Mesendoderm (in vitro differentiated cells): ENCODE measurements around the gene OCEL1.

Experiments
- DNase-seq: peaks from one replicate; pipeline ENCODE4 v3.0.0; 2013
- H2AK5ac ChIP-seq: 2 replicates; pipeline ENCODE4 v1.6.1; 2013; ENCODE audit warnings: low read length, inconsistent platforms
- H2BK120ac ChIP-seq: 2 replicates; pipeline ENCODE4 v1.6.1; 2013; ENCODE audit warnings: low read depth, mild to moderate bottlenecking, low read length, moderate library complexity, mixed read lengths
- H2BK15ac ChIP-seq: replicated peaks from 2 replicates; pipeline ENCODE4 v1.6.1; 2013; ENCODE audit warnings: low read depth, mild to moderate bottlenecking, moderate library complexity
- H2BK5ac ChIP-seq: 2 replicates; pipeline ENCODE4 v1.6.1; 2013; ENCODE audit warnings: low read length, inconsistent platforms
- H3K18ac ChIP-seq: 2 replicates; pipeline ENCODE4 v1.6.1; 2013; ENCODE audit warnings: mild to moderate bottlenecking, low read length, mixed read lengths
- H3K23ac ChIP-seq: one replicate; pipeline ENCODE4 v1.6.1; 2013; ENCODE audit warnings: low read length
- H3K27ac ChIP-seq: 2 replicates; pipeline ENCODE4 v1.5.1; 2013; ENCODE audit warnings: low read depth, mild to moderate bottlenecking, inconsistent platforms, low read length, moderate library complexity
- H3K27me3 ChIP-seq: 2 replicates; pipeline ENCODE4 v1.6.1; 2013; ENCODE audit warnings: low read length, control low read depth, mild to moderate bottlenecking, inconsistent platforms; ENCODE audit not compliant: insufficient read depth, poor library complexity
- H3K36me3 ChIP-seq: 2 replicates; pipeline ENCODE4 v1.6.1; 2013; ENCODE audit warnings: low read length, inconsistent platforms; ENCODE audit not compliant: control insufficient read depth, insufficient read depth
- H3K4ac ChIP-seq: one replicate; pipeline ENCODE4 v1.6.1; 2013; ENCODE audit warnings: low read depth, mild to moderate bottlenecking, low read length, moderate library complexity
- H3K4me1 ChIP-seq: 2 replicates; pipeline ENCODE4 v1.6.1; 2013; ENCODE audit warnings: low read depth, low read length, inconsistent platforms; ENCODE audit not compliant: control insufficient read depth
- H3K4me2 ChIP-seq: 2 replicates; pipeline ENCODE4 v1.6.1; 2013; ENCODE audit warnings: low read length
- H3K4me3 ChIP-seq: 2 replicates; pipeline ENCODE4 v1.5.1; 2013; ENCODE audit warnings: mild to moderate bottlenecking, low read length
- H3K56ac ChIP-seq: one replicate; pipeline ENCODE4 v1.6.1; 2013; ENCODE audit warnings: low read length
- H3K79me1 ChIP-seq: 2 replicates; pipeline ENCODE4 v1.6.1; 2013; ENCODE audit warnings: low read length, inconsistent platforms
- H3K79me2 ChIP-seq: 2 replicates; pipeline ENCODE4 v1.6.1; 2013; ENCODE audit warnings: mild to moderate bottlenecking, low read length; ENCODE audit not compliant: control insufficient read depth, insufficient read depth
- H3K9ac ChIP-seq: 2 replicates; pipeline ENCODE4 v1.6.1; 2013; ENCODE audit warnings: low read length, inconsistent platforms
- H4K5ac ChIP-seq: one replicate; pipeline ENCODE4 v1.6.1; 2013; ENCODE audit warnings: low read length
- H4K8ac ChIP-seq: one replicate; pipeline ENCODE4 v1.6.1; 2013; ENCODE audit warnings: low read depth, mild to moderate bottlenecking, control low read depth, low read length, moderate library complexity
- WGBS: extraction: QIAGEN DNeasy Blood & Tissue Kit; methylation state at CpG from one replicate; pipeline ENCODE4 v1.1.7; 2013; ENCODE audit warnings: low lambda C conversion rate, missing lambda C conversion rate; ENCODE audit not compliant: insufficient coverage; ENCODE audit errors: extremely low coverage; 5-methylcytosine and 5-hydroxymethylcytosine counted together

Gene OCEL1

DNA sequence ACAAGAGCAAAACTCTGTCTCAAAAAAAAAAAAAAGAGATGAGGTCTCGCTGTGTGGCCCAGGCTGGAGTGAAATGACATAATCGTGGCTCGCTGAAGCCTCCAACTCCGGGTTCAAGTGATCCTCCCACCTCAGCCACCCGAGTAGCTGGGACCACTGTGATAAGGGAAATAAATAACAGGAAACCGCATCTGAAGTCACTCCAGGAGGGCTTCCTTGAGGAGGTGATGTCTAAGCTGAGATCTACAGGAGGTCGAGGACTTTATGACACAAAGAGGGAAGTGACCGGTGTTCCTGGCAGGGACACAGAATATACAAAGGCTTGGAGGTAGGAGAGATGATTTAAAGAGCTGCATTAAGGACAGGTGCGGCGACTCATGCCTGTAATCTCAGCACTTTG lies 28.6 kb downstream of the OCEL1 start:
- H3K23ac ChIP-seq, result no peak overlapping the region
- no peak overlapping the region for H3K4me3 ChIP-seq
- no peak overlapping the region for H2AK5ac ChIP-seq
- H3K27me3 ChIP-seq, result no peaks in the 10 kb centered on the region
- H3K18ac ChIP-seq, result no peak overlapping the region
- no peak overlapping the region for H2BK5ac ChIP-seq
- no peak overlapping the region for H3K9ac ChIP-seq
- no peak overlapping the region for H3K4ac ChIP-seq
- H4K8ac ChIP-seq, result no peak overlapping the region
- H4K5ac ChIP-seq, result no peak overlapping the region
- no peaks in the 10 kb centered on the region for H3K36me3 ChIP-seq
- H2BK15ac ChIP-seq, result no peak overlapping the region
- no peak for DNase-seq
- H3K56ac ChIP-seq, result no peak overlapping the region
- H3K4me1 ChIP-seq, result no peaks in the 10 kb centered on the region
- no peak overlapping the region for H3K4me2 ChIP-seq
- H3K79me1 ChIP-seq, result no peaks in the 10 kb centered on the region
- no peak overlapping the region for H2BK120ac ChIP-seq
- no peaks in the 10 kb centered on the region for H3K79me2 ChIP-seq
- H3K27ac ChIP-seq, result no peak overlapping the region
- no CpG with 5 or more reads among the region's 10 CpGs for WGBS

DNA sequence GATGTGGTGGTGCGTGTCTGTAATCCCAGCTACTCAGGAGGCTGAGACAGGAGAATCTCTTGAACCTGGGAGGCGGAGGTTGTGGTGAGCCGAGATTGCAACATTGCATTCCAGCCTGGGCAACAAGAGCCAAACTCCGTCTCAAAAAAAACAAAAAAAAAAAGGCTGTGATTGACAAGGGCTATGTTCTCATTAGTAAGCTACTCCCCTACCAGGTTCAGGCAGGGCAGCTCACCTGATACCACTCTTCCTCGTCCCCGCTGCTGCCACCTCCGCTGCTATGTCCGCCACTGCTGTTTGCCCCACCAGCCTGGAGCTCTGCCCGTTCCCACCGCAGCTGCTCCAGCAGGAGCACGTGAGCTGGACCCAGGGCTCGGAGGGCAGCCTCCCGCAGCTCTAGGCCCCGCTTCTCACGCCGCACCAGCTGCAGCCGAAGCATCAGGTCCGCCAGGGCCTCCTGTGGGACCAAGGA lies 29.2 kb downstream of the OCEL1 start:
- WGBS, result no CpG with 5 or more reads among the region's 18 CpGs
- no peak overlapping the region for H3K56ac ChIP-seq
- H3K4me1 ChIP-seq, result no peaks in the 10 kb centered on the region
- H3K36me3 ChIP-seq, result no peaks in the 10 kb centered on the region
- no peak overlapping the region for H3K27ac ChIP-seq
- no peaks in the 10 kb centered on the region for H3K27me3 ChIP-seq
- H2BK15ac ChIP-seq, result no peak overlapping the region
- H2AK5ac ChIP-seq, result no peak overlapping the region
- H3K79me1 ChIP-seq, result no peaks in the 10 kb centered on the region
- no peak overlapping the region for H3K18ac ChIP-seq
- no peak for DNase-seq
- no peak overlapping the region for H3K23ac ChIP-seq
- no peaks in the 10 kb centered on the region for H3K79me2 ChIP-seq
- H3K4me3 ChIP-seq, result no peak overlapping the region
- H3K4me2 ChIP-seq, result no peak overlapping the region
- no peak overlapping the region for H2BK120ac ChIP-seq
- no peak overlapping the region for H4K5ac ChIP-seq
- H4K8ac ChIP-seq, result no peak overlapping the region
- H3K4ac ChIP-seq, result no peak overlapping the region
- H2BK5ac ChIP-seq, result no peak overlapping the region
- no peak overlapping the region for H3K9ac ChIP-seq

DNA sequence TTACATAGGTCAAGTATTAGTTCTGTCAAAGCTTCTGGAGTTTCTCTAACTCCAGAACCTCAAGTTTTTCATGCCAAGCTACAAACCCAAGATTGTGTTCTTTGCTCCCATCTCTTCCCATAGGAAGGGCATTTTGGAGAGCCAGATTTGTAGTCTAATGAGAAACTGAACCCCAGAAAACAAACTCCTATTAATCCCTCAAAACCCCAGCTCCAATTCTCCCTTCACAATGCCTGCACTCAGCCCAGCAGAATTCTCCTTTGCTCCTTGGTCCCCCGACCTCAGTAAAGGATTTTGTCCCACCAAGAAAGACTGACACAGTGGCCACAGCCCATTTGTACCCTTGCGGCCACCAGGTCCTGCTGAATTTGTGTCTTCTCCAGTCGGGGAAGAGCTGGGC lies 30.1 kb downstream of the OCEL1 start:
- Histone ChIP-seq H3K4me2 (no peak overlapping the region), H3K18ac (no peak overlapping the region), H4K8ac (no peak overlapping the region), H2AK5ac (no peak overlapping the region), H2BK120ac (no peak overlapping the region), H3K4me3 (no peak overlapping the region), H3K27me3 (no peaks in the 10 kb centered on the region), H3K4me1 (no peaks in the 10 kb centered on the region), H3K79me2 (no peaks in the 10 kb centered on the region), H4K5ac (no peak overlapping the region), H3K79me1 (no peaks in the 10 kb centered on the region), H3K4ac (no peak overlapping the region), H3K23ac (no peak overlapping the region), H3K36me3 (no peaks in the 10 kb centered on the region), H2BK15ac (no peak overlapping the region), H2BK5ac (no peak overlapping the region), H3K56ac (no peak overlapping the region), H3K9ac (no peak overlapping the region), H3K27ac (no peak overlapping the region)
- WGBS, result no CpG with 5 or more reads among the region's 3 CpGs
- no peak for DNase-seq

DNA sequence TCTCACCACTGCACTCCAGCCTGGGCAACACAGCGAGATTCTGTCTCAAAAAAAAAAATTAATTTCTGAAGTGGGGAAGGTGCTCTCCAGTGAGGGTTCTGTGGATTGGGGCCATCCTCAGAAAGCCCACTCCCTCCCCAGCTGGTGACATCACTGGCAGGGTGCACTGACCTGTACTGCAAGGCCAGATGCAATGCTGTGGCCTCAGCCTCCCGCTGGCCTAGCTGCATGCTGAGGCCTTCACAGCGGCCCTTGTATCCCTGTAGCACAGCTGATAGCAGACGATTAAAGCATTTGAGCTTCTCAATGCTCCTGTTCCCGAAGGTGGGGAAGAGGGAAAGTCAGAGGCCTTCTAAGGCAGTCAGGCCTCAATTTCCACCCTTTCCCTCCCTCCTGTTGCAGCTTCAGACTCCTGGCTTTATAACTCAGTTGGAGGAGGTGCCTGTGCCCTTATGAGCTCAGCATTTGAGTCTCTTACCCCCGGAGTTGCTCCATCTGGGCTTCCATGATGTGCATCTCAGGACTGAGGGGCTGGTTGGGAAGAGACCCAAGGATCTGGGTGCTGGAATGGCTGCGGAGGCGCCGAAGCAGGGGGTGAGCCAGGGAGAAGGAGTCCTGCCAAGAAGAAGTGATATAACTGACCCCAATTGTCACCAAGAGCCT lies 33.2 kb downstream of the OCEL1 start:
- H2BK5ac ChIP-seq, result no peak overlapping the region

DNA sequence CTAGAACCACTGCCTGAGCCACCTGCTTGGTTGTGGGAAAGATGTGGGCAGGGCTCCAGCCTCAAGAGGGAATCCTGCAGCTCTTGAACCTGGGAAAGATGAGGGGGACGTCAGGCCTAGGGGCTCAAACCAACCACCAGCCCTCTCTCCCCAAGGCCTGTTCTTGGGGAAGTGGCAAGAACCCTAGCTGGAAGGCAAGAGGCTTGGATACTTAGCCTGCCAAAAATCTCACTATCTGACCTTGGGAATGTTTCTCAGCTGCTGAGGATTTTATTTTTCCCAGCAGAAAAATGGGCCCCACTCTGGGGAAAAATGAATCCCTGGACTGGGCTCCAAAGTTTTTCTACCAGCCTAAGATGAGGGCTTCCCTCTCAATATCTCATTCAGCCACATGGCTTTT lies 33.9 kb downstream of the OCEL1 start:
- DNase-seq, result no peak
- H2BK15ac ChIP-seq, result no peak overlapping the region
- no peak overlapping the region for H3K56ac ChIP-seq
- H4K5ac ChIP-seq, result no peak overlapping the region
- no peak overlapping the region for H4K8ac ChIP-seq
- no peaks in the 10 kb centered on the region for H3K27me3 ChIP-seq
- H3K23ac ChIP-seq, result no peak overlapping the region
- no peak overlapping the region for H2AK5ac ChIP-seq
- no peaks in the 10 kb centered on the region for H3K79me2 ChIP-seq
- H3K9ac ChIP-seq, result no peak overlapping the region
- no peaks in the 10 kb centered on the region for H3K79me1 ChIP-seq
- H3K4me3 ChIP-seq, result no peak overlapping the region
- no peak overlapping the region for H2BK5ac ChIP-seq
- H3K18ac ChIP-seq, result no peak overlapping the region
- no CpG with 5 or more reads among the region's 1 CpG for WGBS
- no peaks in the 10 kb centered on the region for H3K36me3 ChIP-seq
- H2BK120ac ChIP-seq, result no peak overlapping the region
- H3K27ac ChIP-seq, result no peak overlapping the region
- H3K4me1 ChIP-seq, result peaks cover 2% of the 10 kb centered on the region
- no peak overlapping the region for H3K4ac ChIP-seq
- H3K4me2 ChIP-seq, result no peak overlapping the region

More for the DNA sequence above, 33.2 kb downstream of the OCEL1 start:
- Histone ChIP-seq H2AK5ac (no peak overlapping the region), H3K4me2 (no peak overlapping the region), H3K4me1 (no peaks in the 10 kb centered on the region), H3K18ac (no peak overlapping the region), H3K9ac (no peak overlapping the region), H3K4me3 (no peak overlapping the region), H3K36me3 (no peaks in the 10 kb centered on the region), H3K23ac (no peak overlapping the region), H4K8ac (no peak overlapping the region), H3K4ac (no peak overlapping the region), H3K79me1 (no peaks in the 10 kb centered on the region), H3K27me3 (no peaks in the 10 kb centered on the region), H3K79me2 (no peaks in the 10 kb centered on the region), H3K56ac (no peak overlapping the region), H3K27ac (no peak overlapping the region), H2BK120ac (no peak overlapping the region), H2BK15ac (no peak overlapping the region), H4K5ac (no peak overlapping the region)
- peak; percentile 74 for DNase-seq
- no CpG with 5 or more reads among the region's 9 CpGs for WGBS

DNA sequence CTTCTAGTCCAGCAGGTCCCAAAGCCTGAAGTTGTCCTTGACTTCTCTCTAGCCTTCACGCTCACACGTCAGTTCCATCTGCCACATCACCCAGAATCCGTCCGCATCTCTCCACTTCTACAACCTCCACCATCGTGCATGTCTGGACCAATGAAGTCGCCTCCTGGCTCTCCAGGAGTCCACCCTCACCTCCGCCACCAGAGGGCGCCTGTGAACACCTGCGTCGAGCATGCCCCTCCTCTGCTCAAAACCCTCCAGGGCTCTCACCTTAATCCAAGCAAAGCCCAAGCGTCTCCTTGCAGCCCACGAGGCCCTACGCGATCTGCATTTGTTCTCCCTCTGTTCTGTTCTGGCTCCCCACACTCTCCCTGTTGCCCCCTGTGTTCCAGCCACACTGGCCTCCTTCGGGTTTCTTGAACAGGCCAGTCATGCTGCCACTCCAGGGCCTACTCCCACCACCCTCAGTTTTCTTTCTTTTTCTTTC lies 34.9 kb downstream of the OCEL1 start:
- Histone ChIP-seq H3K23ac (no peak overlapping the region), H3K36me3 (no peaks in the 10 kb centered on the region), H2BK5ac (no peak overlapping the region), H3K27ac (no peak overlapping the region), H2BK15ac (no peak overlapping the region), H3K4me2 (no peak overlapping the region), H2AK5ac (no peak overlapping the region), H3K79me1 (no peaks in the 10 kb centered on the region), H3K4me3 (no peak overlapping the region), H4K5ac (no peak overlapping the region), H3K79me2 (no peaks in the 10 kb centered on the region), H3K4me1 (peaks cover 2% of the 10 kb centered on the region), H3K4ac (no peak overlapping the region), H3K9ac (no peak overlapping the region), H3K27me3 (no peaks in the 10 kb centered on the region), H4K8ac (no peak overlapping the region), H3K18ac (no peak overlapping the region), H2BK120ac (no peak overlapping the region), H3K56ac (peak overlapping the region; percentile 74)
- DNase-seq, result peak; percentile 96
- WGBS, result no CpG with 5 or more reads among the region's 15 CpGs
